HG03159 (cell line): ENCODE data around the gene CEP112.

Experiments used
- ATAC-seq: cut with Tn5 transposase; IDR thresholded peaks from one replicate; pipeline ENCODE4 v1.9.1; 2021; ENCODE audit warnings: mild to moderate bottlenecking, moderate library complexity; ENCODE audit not compliant: unreplicated experiment

The CEP112 gene

GRCh38 chr17:65941356-65941899 is 250.5 kb downstream of the CEP112 start:
- ATAC-seq, result no peak

- ATAC-seq, result no peak
Measured at GRCh38 chr17:65936013-65936412, 255.9 kb downstream of the CEP112 start.

GRCh38 chr17:65933290-65933689 is 258.6 kb downstream of the CEP112 start:
- no peak for ATAC-seq

- no peak for ATAC-seq
Measured at GRCh38 chr17:65931246-65932149, 260.4 kb downstream of the CEP112 start.

- ATAC-seq, result no peak
Measured at GRCh38 chr17:65930140-65930730, 261.7 kb downstream of the CEP112 start.

- no peak for ATAC-seq
Measured at GRCh38 chr17:65926599-65926998, 265.3 kb downstream of the CEP112 start.

- ATAC-seq, result no peak
Measured at GRCh38 chr17:65925606-65926307, 266.2 kb downstream of the CEP112 start.

- no peak for ATAC-seq
Measured at GRCh38 chr17:65920996-65921395, 270.9 kb downstream of the CEP112 start.

GRCh38 chr17:65918916-65919315 is 273.0 kb downstream of the CEP112 start:
- no peak for ATAC-seq

GRCh38 chr17:65918500-65918899 is 273.4 kb downstream of the CEP112 start:
- ATAC-seq, result no peak

GRCh38 chr17:65917560-65917959 is 274.4 kb downstream of the CEP112 start:
- ATAC-seq, result no peak

- no peak for ATAC-seq
Measured at GRCh38 chr17:65916425-65916824, 275.5 kb downstream of the CEP112 start.

GRCh38 chr17:65914784-65915342 is 277.1 kb downstream of the CEP112 start:
- peak; percentile 98 for ATAC-seq

GRCh38 chr17:65913326-65913850 is 278.5 kb downstream of the CEP112 start:
- ATAC-seq, result no peak

- no peak for ATAC-seq
Measured at GRCh38 chr17:65910836-65911235, 281.1 kb downstream of the CEP112 start.

GRCh38 chr17:65902831-65903522 is 289.0 kb downstream of the CEP112 start:
- ATAC-seq, result no peak

- ATAC-seq, result no peak
Measured at GRCh38 chr17:65902155-65902554, 289.8 kb downstream of the CEP112 start.

GRCh38 chr17:65901394-65901793 is 290.5 kb downstream of the CEP112 start:
- no peak for ATAC-seq

GRCh38 chr17:65900216-65900615 is 291.7 kb downstream of the CEP112 start:
- ATAC-seq, result no peak

- ATAC-seq, result no peak
Measured at GRCh38 chr17:65898651-65899050, 293.3 kb downstream of the CEP112 start.
